ENCODE data around the gene IQCF5. TPM values are rescaled to one million over a fixed set of nuclear protein-coding genes. Genes with fewer than 3 reads are reported as not detected.

Gene IQCF5
- total RNA-seq, 6 experiments from 2014 or later: not detected

DNA sequence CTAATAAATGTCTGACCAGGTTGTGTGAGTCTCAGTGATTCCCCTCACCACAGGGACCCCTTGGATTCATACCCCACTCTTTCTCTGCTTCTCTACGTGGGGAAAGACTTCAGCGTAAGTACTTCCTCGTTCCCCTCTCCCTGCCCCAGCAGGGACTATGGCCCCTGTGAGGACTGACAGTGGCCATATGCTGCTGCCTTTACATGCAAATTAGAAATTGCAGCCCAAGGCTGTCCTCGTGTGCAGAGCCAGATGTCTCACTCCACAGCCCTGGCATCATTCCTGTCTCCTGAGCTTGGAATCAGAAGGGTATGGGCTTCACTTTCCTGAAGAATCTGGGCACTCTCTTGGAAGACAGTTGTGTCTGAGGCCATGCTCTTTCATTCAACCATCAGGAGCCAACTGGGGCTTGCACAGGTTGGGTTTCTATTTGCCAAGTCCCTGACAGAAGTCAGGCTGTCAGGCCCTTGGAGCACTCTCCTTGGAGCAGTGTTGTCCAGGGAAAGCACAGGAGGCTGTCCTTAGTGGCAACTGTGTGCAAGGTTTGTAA is 44.5 kb downstream of the IQCF5 start:
- H3K36me3 ChIP-seq: no peaks in the 10 kb centered on the region
- H3K4me3 ChIP-seq: no peak overlapping the region

DNA sequence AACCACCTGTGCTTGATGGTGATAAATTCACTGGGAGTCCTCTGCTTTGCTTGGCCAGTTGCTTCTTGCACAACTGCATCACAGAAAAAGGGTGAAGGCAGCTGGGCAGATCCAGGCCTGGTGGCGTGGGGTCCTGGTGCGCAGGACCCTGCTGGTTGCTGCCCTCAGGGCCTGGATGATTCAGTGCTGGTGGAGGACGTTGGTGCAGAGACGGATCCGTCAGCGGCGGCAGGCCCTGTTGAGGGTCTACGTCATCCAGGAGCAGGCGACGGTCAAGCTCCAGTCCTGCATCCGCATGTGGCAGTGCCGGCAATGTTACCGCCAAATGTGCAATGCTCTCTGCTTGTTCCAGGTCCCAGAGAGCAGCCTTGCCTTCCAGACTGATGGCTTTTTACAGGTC is 45.1 kb downstream of the IQCF5 start:
- TF ChIP-seq, protein P1, sequence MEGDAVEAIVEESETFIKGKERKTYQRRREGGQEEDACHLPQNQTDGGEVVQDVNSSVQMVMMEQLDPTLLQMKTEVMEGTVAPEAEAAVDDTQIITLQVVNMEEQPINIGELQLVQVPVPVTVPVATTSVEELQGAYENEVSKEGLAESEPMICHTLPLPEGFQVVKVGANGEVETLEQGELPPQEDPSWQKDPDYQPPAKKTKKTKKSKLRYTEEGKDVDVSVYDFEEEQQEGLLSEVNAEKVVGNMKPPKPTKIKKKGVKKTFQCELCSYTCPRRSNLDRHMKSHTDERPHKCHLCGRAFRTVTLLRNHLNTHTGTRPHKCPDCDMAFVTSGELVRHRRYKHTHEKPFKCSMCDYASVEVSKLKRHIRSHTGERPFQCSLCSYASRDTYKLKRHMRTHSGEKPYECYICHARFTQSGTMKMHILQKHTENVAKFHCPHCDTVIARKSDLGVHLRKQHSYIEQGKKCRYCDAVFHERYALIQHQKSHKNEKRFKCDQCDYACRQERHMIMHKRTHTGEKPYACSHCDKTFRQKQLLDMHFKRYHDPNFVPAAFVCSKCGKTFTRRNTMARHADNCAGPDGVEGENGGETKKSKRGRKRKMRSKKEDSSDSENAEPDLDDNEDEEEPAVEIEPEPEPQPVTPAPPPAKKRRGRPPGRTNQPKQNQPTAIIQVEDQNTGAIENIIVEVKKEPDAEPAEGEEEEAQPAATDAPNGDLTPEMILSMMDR (IDR thresholded peaks at IDR 0.05): no peak
- H3K4me1 ChIP-seq: no peaks in the 10 kb centered on the region
- ATAC-seq: no peak
- no CpG with 5 or more reads among the region's 13 CpGs for WGBS (ENCODE audit: insufficient coverage, low coverage, low lambda C conversion rate, missing lambda C conversion rate)
- DNase-seq: no peak
- H3K27ac ChIP-seq: no peak overlapping the region
- no peaks in the 10 kb centered on the region for H3K27me3 ChIP-seq
- H3K9me3 ChIP-seq: no peaks in the 10 kb centered on the region
- intact Hi-C loops (cut with DNase I): no loop called here
- H3K36me3 ChIP-seq: no peaks in the 10 kb centered on the region
- H3K4me3 ChIP-seq: no peak overlapping the region

More for the DNA sequence above, 44.5 kb downstream of the IQCF5 start:
- intact Hi-C loops (cut with DNase I): no loop called here
- Histone ChIP-seq H3K9me3 (no peaks in the 10 kb centered on the region), H3K27ac (no peak overlapping the region), H3K4me1 (no peaks in the 10 kb centered on the region), H3K27me3 (no peaks in the 10 kb centered on the region)
- WGBS (ENCODE audit: insufficient coverage, low coverage, low lambda C conversion rate, missing lambda C conversion rate): 11% methylated on average over 1 of the region's 4 CpGs
- DNase-seq: no peak
- ATAC-seq: no peak
- TF ChIP-seq POLR2A (IDR thresholded peaks at IDR 0.05): no peak
- TF ChIP-seq, protein P1 (IDR thresholded peaks at IDR 0.05): no peak

DNA sequence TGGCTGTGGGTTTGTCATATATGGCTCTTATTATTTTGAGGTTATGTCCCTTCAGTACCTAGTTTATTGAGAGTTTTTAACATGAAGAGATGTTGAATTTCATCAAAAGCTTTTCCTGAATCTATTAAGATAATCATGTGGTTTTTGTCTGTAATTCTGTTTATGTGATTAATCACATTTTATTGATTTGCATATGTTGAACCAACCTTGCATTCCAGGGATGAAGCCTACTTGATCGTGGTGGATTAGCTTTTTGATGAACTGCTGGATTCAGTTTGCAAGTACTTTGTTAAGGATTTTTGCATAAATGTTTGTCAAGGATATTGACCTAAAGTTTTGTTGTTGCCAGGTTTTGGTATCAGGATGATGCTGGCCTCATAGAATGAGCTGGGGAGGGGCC is 47.1 kb downstream of the IQCF5 start:
- WGBS (ENCODE audit: insufficient coverage, low coverage, low lambda C conversion rate, missing lambda C conversion rate): 50% methylated on average over 1 of the region's 1 CpG
- no peak overlapping the region for H3K27ac ChIP-seq
- no peak for ATAC-seq
- no peaks in the 10 kb centered on the region for H3K36me3 ChIP-seq
- TF ChIP-seq, protein P1 (IDR thresholded peaks at IDR 0.05): no peak
- TF ChIP-seq POLR2A (IDR thresholded peaks at IDR 0.05): no peak
- intact Hi-C loops (cut with DNase I): no loop called here
- no peak overlapping the region for H3K4me3 ChIP-seq
- no peaks in the 10 kb centered on the region for H3K27me3 ChIP-seq
- H3K4me1 ChIP-seq: no peaks in the 10 kb centered on the region
- no peak for DNase-seq
- no peaks in the 10 kb centered on the region for H3K9me3 ChIP-seq

Small RNAs within 50 kb of the gene (small RNA-seq; reads per million reads assigned to genes)
- 0 to 0.10 reads per million in 2 experiments for gene RN7SL504P

Other genes starting within 250 kb of the IQCF5 start
- 10 to 100 TPM; 26.5 to 67.0 (median 40.8) TPM for gene TEX264, start 204.3 kb downstream of the IQCF5 start, total RNA-seq
- gene GRM2, start 168.5 kb downstream of the IQCF5 start, total RNA-seq: 1 to 10 TPM in 1 of 6 experiments, not detected in 5; 1.2 TPM
- not detected for gene IQCF6, start 96.4 kb downstream of the IQCF5 start, total RNA-seq
- not detected for gene IQCF2, start 14.0 kb downstream of the IQCF5 start, total RNA-seq
- not detected for gene IQCF1, start 27.8 kb upstream of the IQCF5 start, total RNA-seq
- 10 to 100 TPM in 1 of 6 experiments, 1 to 10 TPM in 5; 5.2 to 10.8 (median 7.6) TPM for gene RRP9, start 66.3 kb upstream of the IQCF5 start, total RNA-seq
- 10 to 100 TPM; 13.5 to 19.4 (median 16.0) TPM for gene PARP3, start 66.8 kb upstream of the IQCF5 start, total RNA-seq
- under 1 TPM in 2 of 6 experiments, not detected in 4; 0.18 to 0.37 TPM for gene GPR62, start 79.8 kb upstream of the IQCF5 start, total RNA-seq
- 10 to 100 TPM in 3 of 6 experiments, 1 to 10 TPM in 3; 6.5 to 19.2 (median 11.7) TPM for gene PCBP4, start 91.9 kb upstream of the IQCF5 start, total RNA-seq
- gene ABHD14B, start 98.4 kb upstream of the IQCF5 start, total RNA-seq: 100 to 1,000 TPM in 4 of 6 experiments, 10 to 100 TPM in 2; 62.9 to 126 (median 109) TPM
- 10 to 100 TPM in 4 of 6 experiments, 1 to 10 TPM in 2; 8.3 to 22.2 (median 15.1) TPM for gene ABHD14A, start 99.5 kb upstream of the IQCF5 start, total RNA-seq
- 100 to 1,000 TPM; 223 to 479 (median 297) TPM for gene ACY1, start 107.9 kb upstream of the IQCF5 start, total RNA-seq
- gene RPL29, start 120.3 kb upstream of the IQCF5 start, total RNA-seq: 100 to 1,000 TPM; 396 to 971 (median 447) TPM
- gene DUSP7, start 181.0 kb upstream of the IQCF5 start, total RNA-seq: 1 to 10 TPM; 3.0 to 4.2 (median 3.5) TPM